Fibroblast of villous mesenchyme (primary cell): ENCODE data around the gene ACTA2. TPM values are rescaled to one million over a fixed set of nuclear protein-coding genes. Genes with fewer than 3 reads are reported as not detected.

Experiments used
- DNase-seq: peaks from one replicate; pipeline ENCODE4 v3.0.0-alpha.2; 2010; ENCODE audit warnings: low read depth
- H3K4me3 ChIP-seq: 2 replicates; pipeline ENCODE4 v1.5.1; 2011; ENCODE audit warnings: low read depth, mild to moderate bottlenecking, low read length
- CTCF ChIP-seq: IDR thresholded peaks from 2 replicates; pipeline ENCODE4 v1.5.1; 2012; ENCODE audit warnings: low read depth, mild to moderate bottlenecking, low read length; ENCODE audit not compliant: insufficient read depth
- total RNA-seq: library from RNA; depleted of rRNA; stranded (reverse); fragments of >200 nt; gene quantifications from 2 replicates; pipeline ENCODE4 v1.2.3, GENCODE V29; 2012

The ACTA2 gene
- total RNA-seq, result 2,403 and 2,598 TPM in 2 replicates

- TF ChIP-seq CTCF, result no peak
- peak; percentile 65 for DNase-seq
- peak within 1 kb of the TSS; percentile 54 for H3K4me3 ChIP-seq
Observed at GRCh38 chr10:88952647-88953111, at the start of gene ACTA2. ACTA2 (minus strand) TSS chr10:88952773; CDS start chr10:88948930, 3,843 bp downstream.

- TF ChIP-seq CTCF, result no peak
- peak; percentile 43 for DNase-seq
- H3K4me3 ChIP-seq, result no peak overlapping the region
Observed at GRCh38 chr10:89001729-89002072, 49.1 kb upstream of the ACTA2 start.

GRCh38 chr10:89001024-89001728 lies 48.6 kb upstream of the ACTA2 start:
- no peak for TF ChIP-seq CTCF
- H3K4me3 ChIP-seq, result no peak overlapping the region
- DNase-seq, result peak; percentile 33

GRCh38 chr10:88999625-89000024 lies 47.1 kb upstream of the ACTA2 start:
- TF ChIP-seq CTCF, result no peak
- H3K4me3 ChIP-seq, result no peak overlapping the region
- peak; percentile 41 for DNase-seq

GRCh38 chr10:88996927-88997326 lies 44.4 kb upstream of the ACTA2 start:
- no peak for TF ChIP-seq CTCF
- DNase-seq, result no peak
- no peak overlapping the region for H3K4me3 ChIP-seq

GRCh38 chr10:88995156-88995876 lies 42.7 kb upstream of the ACTA2 start:
- H3K4me3 ChIP-seq, result no peak overlapping the region
- no peak for TF ChIP-seq CTCF
- DNase-seq, result no peak

- no peak for TF ChIP-seq CTCF
- no peak for DNase-seq
- H3K4me3 ChIP-seq, result peak overlapping the region; percentile 89
Observed at GRCh38 chr10:88994019-88994418, 41.4 kb upstream of the ACTA2 start.
